ENCODE measurements around the gene HDAC7.

The HDAC7 gene

GRCh38 chr12:47752121-47752520, 67.6 kb downstream of the HDAC7 start:
- ChIA-PET POLR2A (no interaction called here), CTCF (interaction anchor here (1.2 to 14.3 kb wide), 5 partner anchors 9 to 85 kb away, joined by 3 to 349 read pairs (median 140); partner anchors contain the start of gene SLC48A1)
- H3K4me3 ChIP-seq (ENCODE audit: low read depth, low read length), result no peak overlapping the region
- DNase-seq (ENCODE audit: low read depth, low spot score), result no peak
- no peak for TF ChIP-seq CTCF (IDR thresholded peaks at IDR 0.05; ENCODE audit: insufficient read depth, low read length, missing control alignments)

- no peak for TF ChIP-seq CTCF (IDR thresholded peaks at IDR 0.05; ENCODE audit: insufficient read depth, low read length, missing control alignments)
- no peak for DNase-seq (ENCODE audit: low read depth, low spot score)
- H3K4me3 ChIP-seq (ENCODE audit: low read depth, low read length), result no peak overlapping the region
- CTCF ChIA-PET, result interaction anchor here (1.2 to 14.3 kb wide), 5 partner anchors 8 to 86 kb away, joined by 3 to 349 read pairs (median 140); partner anchors contain the start of gene SLC48A1
- POLR2A ChIA-PET, result no interaction called here
Observed at GRCh38 chr12:47751561-47751960, 68.1 kb downstream of the HDAC7 start.

GRCh38 chr12:47750916-47751470, 68.7 kb downstream of the HDAC7 start:
- H3K4me3 ChIP-seq (ENCODE audit: low read depth, low read length), result no peak overlapping the region
- no peak for TF ChIP-seq CTCF (IDR thresholded peaks at IDR 0.05; ENCODE audit: insufficient read depth, low read length, missing control alignments)
- ChIA-PET POLR2A (no interaction called here), CTCF (interaction anchor here (0.9 to 14.3 kb wide), 5 partner anchors 8 to 35 kb away, joined by 3 to 349 read pairs (median 140); partner anchors contain the start of gene SLC48A1)
- no peak for DNase-seq (ENCODE audit: low read depth, low spot score)

GRCh38 chr12:47750229-47750798, 69.4 kb downstream of the HDAC7 start:
- ChIA-PET POLR2A (no interaction called here), CTCF (interaction anchor here (0.9 to 14.3 kb wide), 4 partner anchors 7 to 34 kb away, joined by 3 to 349 read pairs (median 234); partner anchors contain the start of gene SLC48A1)
- H3K4me3 ChIP-seq (ENCODE audit: low read depth, low read length), result no peak overlapping the region
- TF ChIP-seq CTCF (IDR thresholded peaks at IDR 0.05; ENCODE audit: insufficient read depth, low read length, missing control alignments), result no peak
- DNase-seq (ENCODE audit: low read depth, low spot score), result no peak

GRCh38 chr12:47748899-47749298, 70.8 kb downstream of the HDAC7 start:
- TF ChIP-seq CTCF (IDR thresholded peaks at IDR 0.05; ENCODE audit: insufficient read depth, low read length, missing control alignments), result no peak
- no peak for DNase-seq (ENCODE audit: low read depth, low spot score)
- ChIA-PET POLR2A (no interaction called here), CTCF (interaction anchor here (0.8 to 2.1 kb wide), 3 partner anchors 18 to 90 kb away, joined by 3 to 11 read pairs (median 4); no protein-coding TSS in a partner anchor)
- H3K4me3 ChIP-seq (ENCODE audit: low read depth, low read length), result no peak overlapping the region

GRCh38 chr12:47748507-47748828, 71.2 kb downstream of the HDAC7 start:
- no peak for DNase-seq (ENCODE audit: low read depth, low spot score)
- H3K4me3 ChIP-seq (ENCODE audit: low read depth, low read length), result no peak overlapping the region
- ChIA-PET CTCF (interaction anchor here (1.2 to 10.3 kb wide), 3 partner anchors 8 to 91 kb away, joined by 4 to 349 read pairs (median 11); partner anchors contain the start of gene RAPGEF3), POLR2A (no interaction called here)
- TF ChIP-seq CTCF (IDR thresholded peaks at IDR 0.05; ENCODE audit: insufficient read depth, low read length, missing control alignments), result no peak
